ENCODE data around the gene TNFSF13B. TPM values are rescaled to one million over a fixed set of nuclear protein-coding genes. Genes with fewer than 3 reads are reported as not detected.

TNFSF13B gene
- total and polyA plus RNA-seq, 2 donors (not counting 3 experiments of a cell fraction or from before 2014, with no cell fraction given), result 0.18 to 1.2 TPM

DNA sequence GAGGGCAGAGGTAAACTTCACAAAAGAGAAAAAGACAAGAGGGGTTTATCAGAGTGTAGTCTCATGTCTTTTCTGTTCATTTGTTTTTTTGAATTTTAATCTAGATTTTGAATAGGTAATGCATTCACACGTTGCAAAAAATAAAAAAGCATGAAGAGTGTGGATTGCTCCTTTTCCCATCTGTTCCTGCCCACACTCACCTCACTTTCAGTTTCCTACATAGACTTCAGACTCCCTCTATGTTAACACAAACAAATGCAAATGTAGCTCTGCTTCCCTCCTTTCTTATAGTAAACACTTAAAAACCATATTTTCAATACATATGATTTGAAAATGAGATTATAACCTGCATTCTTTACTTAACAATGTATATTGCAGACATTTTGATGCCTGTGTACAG, 20.3 kb downstream of the TNFSF13B start:
- H3K27ac ChIP-seq (ENCODE audit: insufficient read depth, low read depth, low read length), result no peak overlapping the region
- no peak for TF ChIP-seq MYC (IDR thresholded peaks at IDR 0.05; ENCODE audit: low read depth, low read length)
- TF ChIP-seq, protein P1, sequence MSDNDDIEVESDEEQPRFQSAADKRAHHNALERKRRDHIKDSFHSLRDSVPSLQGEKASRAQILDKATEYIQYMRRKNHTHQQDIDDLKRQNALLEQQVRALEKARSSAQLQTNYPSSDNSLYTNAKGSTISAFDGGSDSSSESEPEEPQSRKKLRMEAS (IDR thresholded peaks at IDR 0.05; ENCODE audit: insufficient read depth, insufficient read length), result no peak
- TF ChIP-seq FOS (IDR thresholded peaks at IDR 0.05; ENCODE audit: borderline replicate concordance, insufficient read depth, low read length), result no peak
- TF ChIP-seq, protein P2, sequence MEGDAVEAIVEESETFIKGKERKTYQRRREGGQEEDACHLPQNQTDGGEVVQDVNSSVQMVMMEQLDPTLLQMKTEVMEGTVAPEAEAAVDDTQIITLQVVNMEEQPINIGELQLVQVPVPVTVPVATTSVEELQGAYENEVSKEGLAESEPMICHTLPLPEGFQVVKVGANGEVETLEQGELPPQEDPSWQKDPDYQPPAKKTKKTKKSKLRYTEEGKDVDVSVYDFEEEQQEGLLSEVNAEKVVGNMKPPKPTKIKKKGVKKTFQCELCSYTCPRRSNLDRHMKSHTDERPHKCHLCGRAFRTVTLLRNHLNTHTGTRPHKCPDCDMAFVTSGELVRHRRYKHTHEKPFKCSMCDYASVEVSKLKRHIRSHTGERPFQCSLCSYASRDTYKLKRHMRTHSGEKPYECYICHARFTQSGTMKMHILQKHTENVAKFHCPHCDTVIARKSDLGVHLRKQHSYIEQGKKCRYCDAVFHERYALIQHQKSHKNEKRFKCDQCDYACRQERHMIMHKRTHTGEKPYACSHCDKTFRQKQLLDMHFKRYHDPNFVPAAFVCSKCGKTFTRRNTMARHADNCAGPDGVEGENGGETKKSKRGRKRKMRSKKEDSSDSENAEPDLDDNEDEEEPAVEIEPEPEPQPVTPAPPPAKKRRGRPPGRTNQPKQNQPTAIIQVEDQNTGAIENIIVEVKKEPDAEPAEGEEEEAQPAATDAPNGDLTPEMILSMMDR (IDR thresholded peaks at IDR 0.05; ENCODE audit: extremely low read depth in 1 of 2, insufficient read depth in 1 of 2, low read depth in 1 of 2, low read length in 2 of 2), result no peak
- no peak overlapping the region for H3K4me2 ChIP-seq (ENCODE audit: insufficient read depth, low read length)
- CTCF ChIA-PET, result no interaction called here
- no peak overlapping the region for H2AFZ ChIP-seq (ENCODE audit: low read depth, low read length)
- no peak overlapping the region for H3K9ac ChIP-seq (replicated peaks; ENCODE audit: extremely low read depth, insufficient read depth, low read length)
- DNase-seq (ENCODE audit: low read depth, low spot score), result no peak
- no peaks in the 10 kb centered on the region for H3K36me3 ChIP-seq (ENCODE audit: control insufficient read depth in 2 of 2, extremely low read depth in 1 of 2, insufficient read depth in 2 of 2, low read length in 2 of 2)
- H3K9me3 ChIP-seq (replicated peaks; ENCODE audit: control insufficient read depth, insufficient read depth, low read length), result no peaks in the 10 kb centered on the region
- POLR2A ChIA-PET, result no interaction called here
- no peak for FAIRE-seq
- no TSS peak for BruUV-seq (replicated peaks)
- H3K9me1 ChIP-seq (replicated peaks; ENCODE audit: control insufficient read depth, extremely low read depth, insufficient read depth, low read length), result no peaks in the 10 kb centered on the region
- no peaks in the 10 kb centered on the region for H3K27me3 ChIP-seq (ENCODE audit: control insufficient read depth in 2 of 2, insufficient read depth in 2 of 2, low read length in 2 of 2)
- no peaks in the 10 kb centered on the region for H3K4me1 ChIP-seq (ENCODE audit: control insufficient read depth, extremely low read depth, insufficient read depth, low read length)
- intact Hi-C loops (cut with micrococcal nuclease), result no loop called here
- H3K4me3 ChIP-seq (replicated peaks in 1 of 3; ENCODE audit: insufficient read depth in 1 of 3, low read depth in 1 of 3, low read length in 3 of 3), result no peak overlapping the region
- dilution Hi-C loops (cut with MboI; ENCODE audit: extremely low pct_ligation_motif_present, low sequenced_read_pairs), result no loop called here
- no peaks in the 10 kb centered on the region for H4K20me1 ChIP-seq (replicated peaks; ENCODE audit: control insufficient read depth, extremely low read depth, insufficient read depth, low read length)
- H3K79me2 ChIP-seq (ENCODE audit: control insufficient read depth, insufficient read depth, low read length), result no peaks in the 10 kb centered on the region

DNA sequence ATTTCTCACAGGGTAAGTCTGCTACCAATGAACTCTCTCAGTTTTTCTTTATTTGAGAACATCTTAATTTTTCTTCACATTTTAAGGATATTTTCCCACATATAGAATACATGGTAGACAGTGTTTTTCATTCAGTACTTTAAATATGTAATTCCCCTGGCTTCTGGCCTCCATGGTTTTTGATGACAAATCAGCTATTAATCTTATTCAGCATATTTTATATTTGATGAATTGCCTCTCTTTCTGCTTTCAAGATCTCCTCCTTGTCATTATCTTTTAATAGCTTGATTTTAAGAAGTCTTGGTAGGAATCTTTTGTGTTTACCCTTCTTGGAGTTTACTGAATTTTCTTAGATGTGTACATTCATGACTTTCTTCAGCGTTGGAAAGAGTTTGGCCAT, 27.6 kb downstream of the TNFSF13B start:
- H3K27ac ChIP-seq (ENCODE audit: insufficient read depth, low read depth, low read length), result no peak overlapping the region
- FAIRE-seq, result no peak
- no peak overlapping the region for H3K4me2 ChIP-seq (ENCODE audit: insufficient read depth, low read length)
- CTCF ChIA-PET, result no interaction called here
- intact Hi-C loops (cut with micrococcal nuclease) (no loop called here), dilution Hi-C loops (cut with MboI; ENCODE audit: extremely low pct_ligation_motif_present, low sequenced_read_pairs) (no loop called here)
- no peaks in the 10 kb centered on the region for H3K4me1 ChIP-seq (ENCODE audit: control insufficient read depth, extremely low read depth, insufficient read depth, low read length)
- H3K9me3 ChIP-seq (replicated peaks; ENCODE audit: control insufficient read depth, insufficient read depth, low read length), result no peaks in the 10 kb centered on the region
- H3K4me3 ChIP-seq (replicated peaks in 1 of 3; ENCODE audit: insufficient read depth in 1 of 3, low read depth in 1 of 3, low read length in 3 of 3), result no peak overlapping the region
- H3K36me3 ChIP-seq (ENCODE audit: control insufficient read depth in 2 of 2, extremely low read depth in 1 of 2, insufficient read depth in 2 of 2, low read length in 2 of 2), result no peaks in the 10 kb centered on the region
- no peak overlapping the region for H2AFZ ChIP-seq (ENCODE audit: low read depth, low read length)
- DNase-seq (ENCODE audit: low read depth, low spot score), result no peak
- TF ChIP-seq POLR2A (IDR thresholded peaks at IDR 0.05; ENCODE audit: low read depth, low read length), result no peak
- no peak for TF ChIP-seq POLR2AphosphoS5 (IDR thresholded peaks at IDR 0.05; ENCODE audit: insufficient read depth, low read depth, low read length)
- no peak for TF ChIP-seq MYC (IDR thresholded peaks at IDR 0.05; ENCODE audit: low read depth, low read length)
- TF ChIP-seq FOS (IDR thresholded peaks at IDR 0.05; ENCODE audit: borderline replicate concordance, insufficient read depth, low read length), result no peak
- no peak for TF ChIP-seq GATA2 (IDR thresholded peaks at IDR 0.05; ENCODE audit: insufficient read depth, insufficient read length, low read depth, low read length)
- no peak for TF ChIP-seq JUN (IDR thresholded peaks at IDR 0.05; ENCODE audit: borderline replicate concordance, insufficient read depth, insufficient read length, low read depth)
- TF ChIP-seq, protein P2 (IDR thresholded peaks at IDR 0.05; ENCODE audit: extremely low read depth in 1 of 2, insufficient read depth in 1 of 2, low read depth in 1 of 2, low read length in 2 of 2), result no peak
- no peak for TF ChIP-seq EZH2 (IDR thresholded peaks at IDR 0.05; ENCODE audit: borderline replicate concordance, low read depth, low read length, severe bottlenecking)
- TF ChIP-seq, protein P1 (IDR thresholded peaks at IDR 0.05; ENCODE audit: insufficient read depth, insufficient read length), result no peak
- no peaks in the 10 kb centered on the region for H3K79me2 ChIP-seq (ENCODE audit: control insufficient read depth, insufficient read depth, low read length)
- no peaks in the 10 kb centered on the region for H3K27me3 ChIP-seq (ENCODE audit: control insufficient read depth in 2 of 2, insufficient read depth in 2 of 2, low read length in 2 of 2)
- POLR2A ChIA-PET, result no interaction called here
- H4K20me1 ChIP-seq (replicated peaks; ENCODE audit: control insufficient read depth, extremely low read depth, insufficient read depth, low read length), result no peaks in the 10 kb centered on the region
- H3K9me1 ChIP-seq (replicated peaks; ENCODE audit: control insufficient read depth, extremely low read depth, insufficient read depth, low read length), result no peaks in the 10 kb centered on the region
- no TSS peak for BruUV-seq (replicated peaks)
- H3K9ac ChIP-seq (replicated peaks; ENCODE audit: extremely low read depth, insufficient read depth, low read length), result no peak overlapping the region
